Midbrain (tissue), 1 donor: ENCODE results near the gene DDX23.

ENCODE experiments used
- DNase-seq: peaks from one replicate; lab custom pipeline; 2025; lab: John Stamatoyannopoulos, UW

Gene DDX23

DNA sequence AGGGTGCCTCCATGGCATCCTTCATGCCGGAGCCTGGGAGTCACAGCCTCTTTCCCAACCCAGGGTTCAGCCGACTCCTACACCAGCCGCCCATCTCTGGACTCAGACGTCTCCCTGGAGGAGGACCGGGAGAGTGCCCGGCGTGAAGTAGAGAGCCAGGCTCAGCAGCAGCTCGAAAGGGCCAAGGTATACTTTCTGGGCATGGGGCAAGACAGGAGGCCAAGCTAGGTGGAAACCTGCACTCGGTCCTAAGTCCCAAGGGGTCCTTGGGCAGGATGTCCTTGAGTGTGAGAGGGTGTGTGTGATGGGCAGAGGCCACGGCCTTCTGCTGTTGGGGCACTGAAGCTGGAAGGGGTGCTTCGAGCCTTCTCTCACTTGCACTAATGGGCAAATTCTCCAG lies 28.7 kb downstream of the DDX23 start:
- no peak for DNase-seq

DNA sequence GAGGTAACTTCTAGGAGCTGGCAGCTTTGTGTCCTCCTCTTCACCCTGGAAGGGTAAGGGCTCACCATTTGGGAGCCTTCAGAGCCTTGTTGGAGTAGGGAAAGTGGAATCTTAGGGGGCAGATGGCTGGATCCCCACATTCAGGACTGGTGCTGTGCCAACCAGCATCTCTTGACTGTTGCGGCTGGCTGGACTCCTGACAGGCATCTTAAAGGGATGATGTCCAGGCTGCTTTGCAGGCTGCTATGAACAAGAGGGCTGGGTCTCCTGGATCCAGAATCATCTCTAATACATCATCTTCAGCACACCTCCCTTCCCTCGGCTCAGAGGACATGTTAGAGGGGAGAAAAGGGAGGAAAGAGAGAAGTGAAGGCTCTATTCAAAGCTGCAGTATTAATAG lies 29.3 kb downstream of the DDX23 start:
- no peak for DNase-seq

- no peak for DNase-seq
Measured at GRCh38 chr12:48822139-48822538, 29.8 kb downstream of the DDX23 start.

- DNase-seq, result no peak
Measured at GRCh38 chr12:48819986-48820725, 31.8 kb downstream of the DDX23 start.

DNA sequence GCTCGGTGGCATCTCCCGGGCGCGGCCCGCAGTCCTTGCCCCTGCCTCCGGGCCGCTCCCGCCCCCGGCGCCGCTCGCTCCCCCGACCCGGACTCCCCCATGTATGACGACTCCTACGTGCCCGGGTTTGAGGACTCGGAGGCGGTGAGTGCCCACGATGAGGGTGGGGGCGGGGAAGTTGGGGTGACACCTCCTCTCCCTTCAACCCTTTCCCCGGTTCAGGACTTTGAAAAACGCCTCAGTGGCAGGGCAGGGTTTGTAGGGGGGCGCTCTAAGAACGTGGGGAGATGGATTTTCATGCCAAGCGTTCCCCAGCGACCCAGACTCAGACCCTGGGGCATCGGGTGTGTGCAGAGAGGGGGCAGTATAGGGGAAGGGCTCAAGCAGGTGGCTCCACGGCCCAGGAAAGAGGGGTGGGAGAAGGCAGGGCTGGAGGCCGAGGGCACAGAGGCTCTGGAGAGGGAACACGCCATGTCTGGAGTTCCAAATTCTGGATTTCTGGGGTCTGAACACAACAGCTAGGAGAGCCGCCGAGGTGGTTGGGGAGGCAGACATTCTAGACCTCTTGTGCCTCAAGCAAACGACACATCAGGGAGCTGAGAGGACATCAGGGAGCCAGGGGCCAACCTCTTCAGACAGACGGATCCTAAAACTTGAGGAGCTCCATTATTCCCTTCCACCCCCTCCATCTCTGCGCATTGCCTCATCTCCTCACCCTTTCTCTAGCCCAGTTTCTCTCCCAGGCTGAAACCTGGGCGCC lies 33.0 kb downstream of the DDX23 start:
- no peak for DNase-seq

GRCh38 chr12:48817873-48818830 lies 33.8 kb downstream of the DDX23 start, which contains the start of gene CACNB3:
TSS of gene CACNB3 (plus strand) at chr12:48818496. CDS start at chr12:48818930, 434 bp downstream.
- DNase-seq, result peak; percentile 23

DNA sequence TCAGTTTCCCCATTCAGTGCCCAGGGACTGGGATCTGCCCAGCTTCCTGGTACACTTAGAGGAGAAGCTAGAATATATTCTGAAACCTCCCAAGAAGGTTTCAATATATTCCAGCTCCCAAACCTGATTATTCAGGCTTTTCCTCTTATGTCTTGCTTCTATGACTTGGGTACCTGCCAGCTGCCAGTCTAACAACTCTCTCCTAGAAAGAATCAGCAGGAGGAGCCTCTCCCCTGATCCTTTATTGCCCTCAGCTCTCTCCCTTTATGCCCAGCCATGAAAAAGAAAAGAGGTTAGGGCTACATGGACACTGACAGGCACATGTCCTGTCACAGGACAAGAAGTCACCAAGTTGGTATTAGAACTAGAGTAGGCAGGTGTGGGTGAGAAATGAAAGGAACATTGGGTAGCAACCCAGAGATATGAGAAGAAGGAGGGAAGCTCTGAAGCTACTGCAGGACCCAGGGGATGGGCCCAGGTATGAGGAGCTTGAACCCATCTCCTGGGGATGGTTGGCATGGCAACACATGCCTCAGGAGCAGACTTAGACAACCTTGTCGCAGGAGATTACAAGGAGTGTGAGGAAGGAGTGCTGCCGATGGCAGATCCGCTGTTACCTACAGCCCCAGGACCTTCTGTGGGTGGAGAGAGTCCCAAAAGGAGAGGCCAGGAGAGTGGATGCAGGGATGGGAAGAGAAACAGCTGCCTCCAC lies 35.7 kb downstream of the DDX23 start:
- DNase-seq, result no peak

DNA sequence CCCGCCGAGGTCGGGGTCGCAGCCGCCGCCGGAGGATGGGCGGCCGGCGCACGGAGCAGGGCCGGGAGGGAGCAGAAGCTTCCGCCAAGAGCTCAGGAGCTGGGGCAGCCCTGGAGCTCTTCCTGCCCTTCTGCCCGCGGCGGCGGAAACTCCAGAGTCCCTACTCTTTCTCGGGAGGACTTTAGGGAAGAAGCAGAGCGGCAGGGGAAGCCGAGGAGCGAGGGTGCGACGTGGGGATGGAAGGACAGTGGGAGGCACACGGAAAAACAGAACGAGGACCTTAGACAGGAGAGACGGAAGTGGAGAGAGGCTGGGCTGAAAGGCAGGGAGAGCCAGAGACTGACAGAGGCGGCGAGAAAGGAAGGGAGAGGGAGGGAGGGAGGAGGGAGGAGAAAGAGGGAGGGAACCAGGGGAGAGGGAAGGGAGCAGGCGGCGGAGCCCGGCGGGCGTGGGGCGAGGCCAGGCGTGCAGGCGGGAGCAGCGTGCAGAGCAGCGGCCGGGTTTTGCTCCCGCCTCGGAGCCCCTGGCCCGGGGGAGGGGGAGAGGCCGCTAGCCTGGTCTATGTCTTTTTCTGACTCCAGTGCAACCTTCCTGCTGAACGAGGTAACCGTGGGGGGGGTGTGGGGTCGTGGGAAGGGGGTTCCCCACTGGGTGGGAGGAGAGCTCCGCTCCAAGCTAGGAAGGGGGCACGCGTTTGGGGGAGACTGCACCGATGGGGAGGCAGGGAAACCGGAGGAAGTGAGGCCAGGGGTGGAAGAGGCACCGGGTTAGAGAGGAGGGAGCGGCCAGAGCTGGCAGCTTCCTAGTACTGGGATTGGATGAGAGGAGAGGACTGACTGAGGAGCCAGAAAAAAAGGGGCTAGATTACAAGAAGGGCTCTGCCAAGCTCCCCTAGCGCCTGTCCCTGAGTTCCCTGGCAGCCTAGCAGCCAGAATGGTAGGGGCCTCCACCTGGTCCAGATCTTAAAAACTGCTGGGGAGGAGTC lies 36.5 kb downstream of the DDX23 start:
- DNase-seq, result peak; percentile 29

DNA sequence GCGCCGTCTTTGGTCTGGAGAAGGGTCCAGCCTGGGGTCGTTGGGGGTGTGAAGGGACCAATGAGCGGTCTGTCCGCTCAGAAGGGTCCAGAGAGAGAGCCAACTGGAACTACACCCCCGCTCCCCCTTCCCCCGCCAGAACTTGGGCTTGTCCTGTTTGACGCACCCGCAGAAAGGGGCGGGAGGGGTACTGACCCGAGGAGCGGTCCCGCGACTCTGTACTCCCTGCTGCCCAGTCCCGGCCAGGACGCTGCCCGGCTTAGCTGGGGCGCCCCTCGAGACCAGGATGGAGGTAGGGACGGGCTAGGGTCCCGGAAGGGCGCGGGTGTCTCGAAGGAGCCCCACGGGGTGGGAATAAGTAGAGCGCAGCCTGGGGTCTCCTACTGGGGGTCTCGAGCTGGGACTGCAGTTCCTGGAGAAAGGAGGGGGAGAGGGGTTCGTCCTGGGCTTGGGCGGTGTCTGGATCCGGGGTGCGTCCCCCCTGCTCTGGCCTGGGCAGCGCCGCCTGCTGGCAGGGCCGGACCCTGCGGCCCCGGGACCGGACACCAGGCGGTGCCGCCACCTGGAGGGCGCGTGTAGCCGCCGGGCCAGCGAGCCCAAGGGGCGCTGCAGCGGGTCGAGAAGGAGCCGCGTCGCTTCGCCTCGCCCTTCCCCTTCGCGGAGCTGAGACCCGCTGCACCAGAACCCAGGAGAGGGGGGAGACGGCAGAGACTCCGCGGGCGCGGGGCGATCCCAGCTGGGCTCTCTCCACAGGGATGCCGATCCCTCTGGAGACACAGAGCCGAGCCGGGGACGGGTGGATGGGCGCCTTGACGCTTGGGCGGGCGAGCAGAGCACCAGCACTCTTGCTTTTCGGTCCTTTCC lies 37.5 kb downstream of the DDX23 start:
- peak; percentile 65 for DNase-seq

- DNase-seq, result no peak
Measured at GRCh38 chr12:48813465-48814261, 38.3 kb downstream of the DDX23 start.

- DNase-seq, result no peak
Measured at GRCh38 chr12:48812389-48812788, 39.6 kb downstream of the DDX23 start.

- DNase-seq, result no peak
Measured at GRCh38 chr12:48811437-48812090, 40.4 kb downstream of the DDX23 start.

GRCh38 chr12:48810903-48811431 lies 41.0 kb downstream of the DDX23 start:
- DNase-seq, result no peak

DNA sequence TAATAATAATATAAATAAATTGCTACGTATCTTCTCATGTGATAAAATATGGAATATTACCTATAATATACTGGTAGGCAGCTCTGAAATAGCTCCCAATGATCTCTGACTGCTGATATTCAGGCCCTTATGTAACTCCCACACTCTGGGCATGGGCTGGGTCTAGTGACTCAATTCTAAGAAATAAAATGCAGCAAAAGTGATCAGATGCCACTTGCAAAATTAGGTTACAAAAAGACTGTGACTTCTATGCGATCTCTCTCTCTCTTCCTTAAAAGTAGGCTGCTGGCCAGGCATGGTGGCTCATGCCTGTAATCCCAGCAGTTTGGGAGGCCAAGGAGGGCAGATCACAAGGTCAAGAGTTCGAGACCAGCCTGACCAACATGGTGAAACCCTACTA lies 44.0 kb downstream of the DDX23 start:
- no peak for DNase-seq

DNA sequence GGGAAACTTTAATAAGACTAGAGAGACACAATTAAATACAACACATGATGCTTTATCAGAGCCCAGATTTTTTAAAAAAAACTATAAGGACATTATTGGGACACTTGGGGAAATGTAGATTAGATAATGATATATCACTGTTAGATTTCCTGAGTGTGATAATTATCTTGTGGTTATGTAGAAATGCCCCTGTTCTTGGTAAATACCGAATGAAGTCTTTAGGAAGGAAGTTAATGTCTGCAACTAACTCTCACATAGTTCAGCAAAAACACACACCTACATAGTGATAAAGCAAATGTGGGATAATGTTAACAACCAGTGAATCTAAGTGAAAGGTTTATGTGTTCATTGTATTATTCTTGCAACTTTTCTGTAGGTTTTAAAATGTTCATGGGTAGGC lies 48.3 kb downstream of the DDX23 start:
- DNase-seq, result no peak

- DNase-seq, result no peak
Measured at GRCh38 chr12:48800971-48801370, 51.0 kb downstream of the DDX23 start.

GRCh38 chr12:48800457-48800856 lies 51.5 kb downstream of the DDX23 start:
- no peak for DNase-seq

- DNase-seq, result no peak
Measured at GRCh38 chr12:48796976-48797375, 55.0 kb downstream of the DDX23 start.
